Measurements from ENCODE around the gene AKR1B15. TPM values are rescaled to one million over a fixed set of nuclear protein-coding genes. Genes with fewer than 3 reads are reported as not detected.
A peak's percentile ranks its signal among the peaks of the same experiment; 100 is the strongest.

AKR1B15 gene
- total RNA-seq, 4 donors from 2014 or later = 0.17 TPM; not detected in 3

GRCh38 chr7:134605978-134606923 lies 57.3 kb downstream of the AKR1B15 start:
- peaks cover 0 to 5% (median 0%) of the 10 kb centered on the region in 4 donors for H3K27me3 ChIP-seq
- H3K36me3 ChIP-seq = no peaks in the 10 kb centered on the region
- no peak overlapping the region for H3K4me3 ChIP-seq
- intact Hi-C loops (cut with DNase I) = loop anchor here (2.0 to 5.0 kb wide), 3 partner anchors 59 to 173 kb away; partner anchors contain the start of gene AKR1B15
- peaks cover 4 to 19% (median 12%) of the 10 kb centered on the region in 4 donors for H3K4me1 ChIP-seq
- TF ChIP-seq CTCF (IDR thresholded peaks at IDR 0.05) = peak; percentile 87 to 98 (median 92)
- no peak for TF ChIP-seq POLR2A (IDR thresholded peaks at IDR 0.05; ENCODE audit: low read depth)
- TF ChIP-seq POLR2AphosphoS5 (IDR thresholded peaks at IDR 0.05) = no peak
- TF ChIP-seq EP300 (IDR thresholded peaks at IDR 0.05) = no peak
- H3K27ac ChIP-seq (replicated peaks in 1 of 4) = peak overlapping the region in 2 of 4 donors; percentile 5 to 15
- DNase-seq (ENCODE audit: extremely low spot score) = no peak
- H3K9me3 ChIP-seq = no peaks in the 10 kb centered on the region
- WGBS = 34% methylated on average over 14 of the region's 14 CpGs

GRCh38 chr7:134611611-134612151 lies 62.8 kb downstream of the AKR1B15 start:
- H3K9me3 ChIP-seq = no peaks in the 10 kb centered on the region
- DNase-seq (ENCODE audit: extremely low spot score) = no peak
- no peak for TF ChIP-seq POLR2AphosphoS5 (IDR thresholded peaks at IDR 0.05)
- no peak for TF ChIP-seq CTCF (IDR thresholded peaks at IDR 0.05)
- no peak for TF ChIP-seq POLR2A (IDR thresholded peaks at IDR 0.05; ENCODE audit: low read depth)
- no peak for TF ChIP-seq EP300 (IDR thresholded peaks at IDR 0.05)
- H3K27me3 ChIP-seq = peaks cover 0 to 10% (median 0%) of the 10 kb centered on the region in 4 donors
- intact Hi-C loops (cut with DNase I) = no loop called here
- 89% methylated on average over 6 of the region's 6 CpGs for WGBS
- H3K36me3 ChIP-seq = no peaks in the 10 kb centered on the region
- H3K4me1 ChIP-seq = peaks cover 0 to 9% (median under 1%) of the 10 kb centered on the region in 4 donors
- no peak overlapping the region for H3K4me3 ChIP-seq
- no peak overlapping the region for H3K27ac ChIP-seq (replicated peaks in 1 of 4)

- intact Hi-C loops (cut with DNase I) = no loop called here
- H3K4me1 ChIP-seq = peaks cover 0 to 9% (median 0%) of the 10 kb centered on the region in 4 donors
- H3K9me3 ChIP-seq = no peaks in the 10 kb centered on the region
- TF ChIP-seq POLR2A (IDR thresholded peaks at IDR 0.05; ENCODE audit: low read depth) (no peak), EP300 (IDR thresholded peaks at IDR 0.05) (no peak), POLR2AphosphoS5 (IDR thresholded peaks at IDR 0.05) (no peak), CTCF (IDR thresholded peaks at IDR 0.05) (no peak)
- H3K4me3 ChIP-seq = no peak overlapping the region
- DNase-seq (ENCODE audit: extremely low spot score) = no peak
- peaks cover 0 to 10% (median 0%) of the 10 kb centered on the region in 4 donors for H3K27me3 ChIP-seq
- no peaks in the 10 kb centered on the region for H3K36me3 ChIP-seq
- H3K27ac ChIP-seq (replicated peaks in 1 of 4) = no peak overlapping the region
- 91% methylated on average over 2 of the region's 2 CpGs for WGBS
Observed at GRCh38 chr7:134612197-134612596, 63.3 kb downstream of the AKR1B15 start.

- TF ChIP-seq POLR2A (IDR thresholded peaks at IDR 0.05; ENCODE audit: low read depth) = no peak
- peak; percentile 10 to 15 for TF ChIP-seq POLR2AphosphoS5 (IDR thresholded peaks at IDR 0.05)
- no peak for DNase-seq (ENCODE audit: extremely low spot score)
- H3K27me3 ChIP-seq = peaks cover 0 to 10% (median 0%) of the 10 kb centered on the region in 4 donors
- no peak overlapping the region for H3K4me3 ChIP-seq
- 32% methylated on average over 3 of the region's 3 CpGs for WGBS
- H3K9me3 ChIP-seq = no peaks in the 10 kb centered on the region
- intact Hi-C loops (cut with DNase I) = no loop called here
- H3K36me3 ChIP-seq = no peaks in the 10 kb centered on the region
- peak overlapping the region in 2 of 4 donors; percentile 10 to 15 for H3K27ac ChIP-seq (replicated peaks in 1 of 4)
- peaks cover 0 to 9% (median 0%) of the 10 kb centered on the region in 4 donors for H3K4me1 ChIP-seq
Observed at GRCh38 chr7:134613623-134614347, 64.9 kb downstream of the AKR1B15 start.

Data from esophagus muscularis mucosa (tissue), 4 donors.